Hematopoietic multipotent progenitor cell treated with erythropoietin and hydrocortisone succinate and interleukin-3 and kit ligand, for 15 days (in vitro differentiated cells): ENCODE results near the gene NYNRIN.

Experiments used
- DNase-seq: peaks from one replicate; pipeline ENCODE4 v3.0.0-alpha.2; 2015; ENCODE audit warnings: low spot score

Gene NYNRIN

DNA sequence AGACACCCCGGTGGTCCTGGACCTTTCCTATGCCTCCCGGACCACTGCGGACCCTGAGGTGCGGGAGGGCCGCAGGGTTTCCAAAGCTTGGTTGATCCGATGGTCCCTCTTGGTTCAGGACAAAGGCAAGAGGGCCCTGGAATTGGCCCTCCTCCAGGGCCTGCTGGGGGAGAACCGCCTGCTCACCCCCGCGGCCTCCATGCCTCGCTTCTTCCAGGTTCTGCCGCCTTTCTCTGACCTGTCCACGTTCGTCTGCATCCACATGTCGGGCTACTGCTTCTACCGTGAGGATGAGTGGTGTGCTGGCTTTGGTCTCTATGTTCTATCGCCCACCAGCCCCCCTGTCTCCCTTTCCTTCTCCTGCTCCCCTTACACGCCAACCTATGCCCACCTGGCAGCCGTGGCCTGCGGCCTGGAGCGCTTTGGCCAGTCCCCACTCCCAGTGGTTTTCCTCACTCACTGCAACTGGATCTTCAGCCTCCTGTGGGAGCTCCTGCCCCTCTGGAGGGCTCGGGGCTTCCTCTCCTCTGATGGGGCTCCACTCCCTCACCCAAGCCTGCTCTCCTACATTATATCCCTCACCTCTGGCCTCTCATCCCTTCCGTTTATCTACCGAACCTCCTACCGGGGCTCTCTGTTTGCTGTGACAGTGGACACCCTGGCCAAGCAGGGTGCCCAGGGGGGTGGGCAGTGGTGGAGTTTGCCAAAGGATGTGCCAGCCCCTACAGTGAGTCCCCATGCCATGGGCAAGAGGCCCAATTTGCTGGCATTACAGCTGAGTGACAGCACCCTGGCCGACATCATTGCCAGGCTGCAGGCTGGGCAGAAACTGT is 16.8 kb downstream of the NYNRIN start:
- DNase-seq = no peak

DNA sequence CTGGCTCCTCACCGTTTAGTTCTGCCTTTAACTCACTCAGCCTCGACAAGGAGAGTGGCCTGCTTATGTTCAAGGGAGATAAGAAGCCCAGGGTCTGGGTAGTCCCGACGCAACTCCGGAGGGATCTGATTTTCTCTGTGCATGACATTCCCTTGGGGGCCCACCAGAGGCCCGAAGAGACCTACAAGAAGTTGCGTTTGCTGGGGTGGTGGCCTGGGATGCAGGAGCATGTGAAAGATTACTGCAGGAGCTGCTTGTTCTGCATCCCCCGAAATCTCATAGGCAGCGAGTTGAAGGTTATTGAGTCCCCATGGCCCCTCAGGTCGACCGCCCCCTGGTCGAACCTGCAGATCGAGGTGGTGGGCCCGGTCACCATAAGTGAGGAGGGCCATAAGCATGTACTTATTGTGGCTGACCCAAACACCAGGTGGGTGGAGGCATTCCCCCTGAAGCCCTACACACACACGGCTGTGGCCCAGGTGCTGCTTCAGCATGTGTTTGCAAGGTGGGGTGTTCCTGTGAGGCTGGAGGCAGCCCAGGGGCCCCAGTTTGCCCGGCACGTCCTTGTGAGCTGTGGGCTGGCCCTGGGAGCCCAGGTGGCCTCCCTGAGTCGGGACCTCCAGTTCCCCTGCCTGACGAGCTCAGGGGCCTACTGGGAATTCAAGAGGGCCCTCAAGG is 17.6 kb downstream of the NYNRIN start:
- no peak for DNase-seq

DNA sequence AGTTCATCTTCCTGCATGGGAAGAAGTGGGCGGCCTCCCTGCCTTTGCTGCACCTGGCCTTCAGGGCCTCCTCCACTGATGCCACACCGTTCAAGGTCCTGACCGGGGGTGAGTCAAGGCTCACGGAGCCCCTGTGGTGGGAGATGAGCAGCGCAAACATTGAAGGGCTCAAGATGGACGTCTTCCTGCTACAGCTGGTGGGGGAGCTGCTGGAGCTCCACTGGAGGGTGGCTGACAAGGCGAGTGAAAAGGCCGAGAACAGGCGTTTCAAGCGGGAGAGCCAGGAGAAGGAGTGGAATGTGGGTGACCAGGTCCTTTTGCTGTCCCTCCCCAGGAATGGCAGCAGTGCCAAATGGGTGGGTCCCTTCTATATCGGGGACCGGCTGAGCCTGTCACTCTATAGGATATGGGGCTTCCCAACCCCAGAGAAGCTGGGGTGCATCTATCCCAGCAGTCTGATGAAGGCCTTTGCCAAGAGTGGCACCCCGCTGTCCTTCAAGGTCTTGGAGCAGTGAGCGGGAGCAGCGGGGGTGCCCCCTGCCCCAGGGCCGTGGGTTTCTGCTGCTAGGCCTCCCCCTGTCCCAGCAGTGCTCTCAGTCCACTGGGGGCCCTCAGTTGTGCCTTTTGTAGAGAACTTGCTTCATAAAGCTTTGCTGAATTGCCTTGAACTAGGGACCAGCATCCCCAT is 18.3 kb downstream of the NYNRIN start:
- no peak for DNase-seq

DNA sequence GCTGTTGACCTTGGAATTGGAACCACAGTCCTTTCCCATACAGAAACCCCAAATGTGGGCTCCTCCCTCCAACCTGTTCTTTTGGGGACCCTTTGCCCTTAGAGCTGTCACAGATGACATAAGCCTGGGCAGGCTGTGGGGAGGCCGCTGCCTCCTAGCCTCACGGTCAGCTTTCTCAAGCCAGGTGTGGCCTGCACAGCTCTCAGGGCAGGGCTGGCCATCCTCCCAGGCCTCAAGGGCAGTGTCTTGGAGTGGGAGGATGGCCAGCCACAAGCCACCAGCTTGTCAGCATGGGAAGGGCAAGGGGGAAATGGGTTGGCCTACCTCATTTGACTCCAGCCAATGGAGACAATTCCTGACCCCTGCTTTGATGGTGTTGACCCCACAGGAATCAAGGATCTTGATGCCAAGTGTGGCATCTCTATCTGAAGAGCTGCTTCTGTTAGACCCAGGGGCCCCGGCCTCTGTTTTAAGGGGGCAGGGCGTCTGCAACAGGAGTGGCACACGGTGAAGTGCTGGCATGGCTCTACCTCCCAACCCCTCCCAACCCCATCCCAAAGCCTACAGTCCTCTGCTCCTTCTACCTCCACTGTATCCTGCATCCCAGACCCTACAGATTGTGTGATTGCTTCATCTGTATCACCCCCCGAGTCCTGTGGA is 19.2 kb downstream of the NYNRIN start:
- no peak for DNase-seq

DNA sequence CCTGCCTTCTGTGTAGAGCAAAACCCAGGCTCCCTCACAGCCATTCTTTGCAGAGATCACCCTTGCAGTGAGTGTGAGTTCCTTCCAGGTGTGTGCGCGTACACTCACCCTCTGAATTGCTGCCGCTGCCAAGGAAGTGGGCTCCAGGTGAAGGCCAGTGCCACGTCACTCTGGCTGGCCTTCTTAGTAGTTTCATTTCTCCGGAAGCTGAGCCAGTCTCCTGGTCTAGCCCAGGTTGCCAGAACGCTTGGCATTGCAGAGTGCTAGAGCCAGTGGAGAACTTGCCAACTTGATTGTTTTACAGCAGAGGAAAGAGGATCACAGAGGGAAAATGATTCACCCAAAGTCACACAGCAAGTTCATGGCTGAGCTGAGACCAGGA is 19.7 kb downstream of the NYNRIN start:
- DNase-seq = no peak

DNA sequence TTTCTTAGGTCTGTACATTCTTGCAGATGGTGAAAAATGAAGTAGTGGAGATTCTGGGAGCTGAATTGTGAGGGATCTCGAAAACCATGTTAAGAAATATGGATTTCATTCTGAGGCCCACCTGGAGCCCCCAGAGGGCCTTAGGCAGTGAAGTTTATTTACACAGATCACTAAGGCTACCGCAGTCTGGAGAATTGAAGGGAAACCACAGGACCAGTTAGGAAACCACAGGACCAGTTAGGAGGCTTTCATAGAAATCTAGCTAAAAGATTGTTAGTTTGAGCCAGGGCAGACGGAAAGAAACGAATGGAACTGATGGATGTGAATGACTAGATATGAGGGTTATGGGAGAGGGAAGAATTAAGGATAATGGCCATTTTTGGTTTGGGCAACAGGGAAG is 23.5 kb downstream of the NYNRIN start:
- DNase-seq = no peak

DNA sequence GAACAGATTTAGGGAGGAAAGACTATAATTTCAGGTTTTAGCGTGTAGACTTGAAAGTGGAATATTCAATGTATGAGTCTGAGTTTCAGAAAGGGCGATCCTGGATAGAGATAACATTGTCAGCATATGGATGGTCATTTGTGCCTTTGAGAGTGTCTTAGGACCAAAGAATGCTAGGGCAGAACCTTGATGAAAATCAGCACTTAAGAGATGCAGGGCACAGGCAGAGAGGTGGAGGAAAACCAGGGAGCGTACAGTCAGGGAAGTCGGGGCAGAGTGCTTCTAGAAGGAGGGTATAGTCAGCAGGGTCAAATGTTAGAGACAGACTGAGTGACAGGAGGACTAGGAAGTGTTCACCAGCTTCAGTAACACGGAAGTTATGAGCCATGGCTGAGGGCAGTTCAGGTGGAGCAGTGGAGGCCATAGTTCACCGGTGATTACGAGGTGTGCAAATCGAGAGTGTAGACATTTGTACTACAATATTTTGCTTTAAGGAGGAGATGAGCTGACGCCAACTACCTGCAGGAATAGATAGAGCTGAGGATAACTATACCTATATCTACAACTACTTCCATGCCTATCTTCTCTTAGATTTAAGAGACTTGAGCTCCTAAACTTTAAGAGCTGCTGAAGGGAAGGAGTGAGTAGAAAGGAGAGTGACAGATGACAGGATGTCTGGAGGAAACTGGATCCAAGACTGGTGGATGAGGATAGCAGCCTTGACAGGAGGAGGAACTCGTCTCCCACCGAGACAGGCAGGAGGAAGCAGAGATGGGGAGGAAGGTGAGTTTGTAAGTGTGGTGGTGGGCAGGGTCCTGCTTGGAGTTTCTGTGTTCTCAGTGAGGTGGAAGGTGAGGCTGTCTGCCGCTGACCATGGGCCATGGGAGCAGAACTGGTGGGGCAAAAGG is 24.1 kb downstream of the NYNRIN start:
- no peak for DNase-seq

DNA sequence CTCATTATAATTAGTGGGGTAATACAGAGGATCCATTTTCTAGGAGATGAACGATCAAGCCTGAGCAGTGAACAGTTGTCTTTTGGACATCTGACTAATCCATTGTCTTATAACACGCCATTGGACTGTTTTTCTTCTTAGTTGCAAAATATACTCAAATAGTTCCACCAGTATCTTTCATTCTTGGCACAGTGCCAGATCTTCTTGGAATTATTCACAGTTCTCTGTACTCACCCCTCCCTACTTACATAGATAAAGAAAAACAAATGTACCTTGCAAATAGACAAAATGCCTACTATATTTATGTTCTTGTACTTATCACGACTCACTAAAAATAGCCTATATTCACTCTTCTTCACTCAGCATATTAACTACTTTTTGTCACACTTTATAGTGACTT is 26.9 kb downstream of the NYNRIN start:
- DNase-seq = peak; percentile 94

DNA sequence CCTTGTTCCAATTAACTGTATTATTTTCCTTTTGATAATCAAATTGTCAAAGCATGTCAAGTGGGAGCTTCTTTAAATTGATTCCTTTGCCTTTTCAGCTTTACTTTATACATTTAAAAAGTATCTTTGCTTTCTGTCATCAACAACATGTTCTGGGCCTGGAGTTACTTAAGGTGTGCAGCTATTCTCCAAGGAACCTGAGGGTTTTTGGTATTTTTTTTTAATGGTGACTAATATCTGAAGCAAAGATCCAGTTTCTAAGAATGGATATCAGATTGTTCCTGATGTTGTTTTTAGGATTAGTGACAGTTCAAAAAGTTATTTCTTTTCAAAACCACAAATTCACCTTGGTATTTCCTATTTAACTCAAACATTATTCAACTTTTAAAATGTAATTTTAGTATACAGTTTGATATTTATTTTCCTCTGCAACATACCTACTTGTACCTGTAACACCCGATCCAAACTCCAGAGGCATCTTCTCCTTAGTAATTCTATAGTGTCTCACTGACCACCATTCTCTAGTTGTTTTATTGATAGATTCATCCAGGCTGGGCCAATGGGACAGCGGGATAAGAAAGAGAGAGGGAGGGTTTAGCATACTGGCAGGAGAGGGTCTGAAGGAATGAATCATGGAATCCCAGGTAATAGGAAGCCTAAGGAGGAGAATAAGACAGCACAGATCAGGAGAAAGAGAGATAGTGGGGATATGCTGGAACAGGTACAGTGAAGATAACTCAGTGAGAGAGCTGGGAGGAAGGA is 27.5 kb downstream of the NYNRIN start:
- peak; percentile 21 for DNase-seq

DNA sequence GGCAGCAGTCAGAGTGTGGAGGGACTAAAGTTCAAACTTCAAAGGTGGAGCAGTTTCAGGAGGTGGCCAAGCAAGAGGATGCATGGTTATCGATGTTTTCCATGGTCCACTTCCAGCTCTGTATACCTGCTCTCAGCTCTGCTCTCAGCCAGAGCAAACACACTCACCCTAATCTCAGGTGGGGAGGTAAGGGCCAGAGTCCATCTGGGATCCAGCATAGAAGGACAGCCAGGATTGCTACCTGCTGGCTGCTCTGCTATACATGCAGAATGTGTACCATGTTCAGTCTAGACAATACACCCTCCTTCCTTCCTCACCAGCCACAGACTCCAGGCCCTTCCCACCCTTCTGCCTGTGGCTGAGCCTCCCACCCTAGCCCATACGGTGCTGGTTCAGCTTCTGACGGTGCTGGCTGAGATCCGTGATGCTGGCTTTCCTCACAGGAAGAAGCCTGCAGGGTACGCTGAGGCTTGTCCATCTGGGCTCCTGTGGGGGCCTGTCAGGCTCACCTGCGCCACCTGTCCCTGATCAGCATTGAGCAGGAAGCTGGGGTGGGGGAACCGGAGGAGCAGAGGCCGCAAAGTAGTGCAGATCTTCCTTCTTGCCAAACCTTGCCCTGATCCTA is 28.2 kb downstream of the NYNRIN start:
- DNase-seq = no peak

DNA sequence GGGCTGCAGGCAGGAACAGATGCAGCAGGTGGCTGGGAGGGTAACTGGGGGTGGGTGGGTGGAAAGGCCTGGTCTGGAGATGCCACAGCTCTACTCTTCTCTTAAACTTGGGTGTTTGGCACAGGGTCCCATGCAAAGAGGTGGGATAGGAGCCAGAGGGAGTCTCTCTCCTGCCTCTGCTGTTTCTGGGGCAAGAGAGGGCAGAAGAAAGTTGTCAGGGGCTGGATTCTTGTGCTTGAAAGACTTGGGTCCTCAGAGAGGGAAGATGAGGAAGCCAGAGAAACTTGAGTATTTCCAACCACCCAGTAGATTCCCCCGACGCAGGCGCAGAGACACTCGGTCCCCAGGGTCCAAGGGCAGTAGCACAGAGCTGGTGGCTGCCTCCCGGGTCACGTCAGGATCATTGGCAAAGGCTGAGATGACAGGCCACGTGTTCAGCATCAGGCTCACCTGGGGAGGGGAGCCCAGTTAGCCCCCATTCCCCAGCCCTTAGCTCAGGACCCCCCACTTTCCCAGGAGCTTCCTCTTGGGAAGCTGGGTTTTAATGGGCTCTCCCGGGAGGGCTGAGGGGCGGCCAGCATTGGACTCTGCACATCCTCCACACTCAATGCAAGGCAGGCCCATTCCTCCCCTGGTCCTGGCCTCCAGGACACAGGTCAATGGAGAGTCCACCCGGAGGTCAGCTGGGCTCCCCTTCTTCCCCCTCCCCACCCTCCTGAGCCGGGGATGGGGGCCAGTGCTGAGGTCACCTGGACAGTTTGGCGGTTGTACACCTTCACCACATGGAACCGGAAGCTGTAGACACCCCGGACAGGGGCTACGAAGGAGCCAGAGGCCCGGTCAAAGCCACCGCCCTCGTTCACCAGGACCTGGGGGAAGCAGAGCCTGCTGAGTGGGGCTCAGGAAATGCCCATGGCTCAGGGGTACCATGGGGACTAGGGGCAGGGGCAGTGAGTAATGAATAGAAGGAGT is 29.0 kb downstream of the NYNRIN start:
- DNase-seq = no peak

DNA sequence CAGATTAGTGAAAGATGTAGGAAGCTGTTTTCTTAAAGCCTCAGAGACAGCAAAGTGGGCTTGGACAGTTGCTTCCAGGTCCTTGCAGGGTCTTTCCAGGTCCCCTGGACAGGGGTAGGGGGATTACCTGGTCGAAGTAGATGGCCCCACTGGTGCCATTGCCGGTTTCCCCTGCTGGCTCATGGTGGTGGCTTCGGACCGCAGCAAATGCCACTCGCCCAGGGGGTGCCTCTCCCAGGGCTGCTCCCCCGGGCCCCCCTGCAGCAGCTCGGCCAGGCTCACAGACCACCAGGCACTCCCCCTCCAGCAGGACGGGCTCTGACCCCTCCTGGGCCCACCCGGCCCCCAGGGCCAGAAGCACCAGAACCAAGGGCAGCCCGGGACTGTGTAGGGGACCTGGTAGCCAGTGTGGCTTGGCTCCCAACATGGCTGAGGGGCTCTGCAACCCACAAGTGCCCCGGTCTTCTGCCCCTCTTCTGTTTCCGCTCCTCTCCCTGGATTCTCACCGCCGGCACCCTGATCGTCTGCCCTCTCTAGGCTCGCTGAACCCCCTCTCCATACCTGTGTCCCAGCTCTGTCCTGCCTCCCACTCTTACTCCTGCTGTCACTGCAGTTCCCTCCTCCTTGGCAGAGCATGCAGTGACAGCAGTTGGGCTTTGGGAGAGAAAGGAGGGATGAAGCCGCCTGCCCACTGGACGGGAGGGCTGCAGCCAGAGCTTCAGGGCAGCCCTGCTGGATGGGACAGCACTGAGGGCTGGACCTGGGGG is 30.0 kb downstream of the NYNRIN start:
- no peak for DNase-seq

DNA sequence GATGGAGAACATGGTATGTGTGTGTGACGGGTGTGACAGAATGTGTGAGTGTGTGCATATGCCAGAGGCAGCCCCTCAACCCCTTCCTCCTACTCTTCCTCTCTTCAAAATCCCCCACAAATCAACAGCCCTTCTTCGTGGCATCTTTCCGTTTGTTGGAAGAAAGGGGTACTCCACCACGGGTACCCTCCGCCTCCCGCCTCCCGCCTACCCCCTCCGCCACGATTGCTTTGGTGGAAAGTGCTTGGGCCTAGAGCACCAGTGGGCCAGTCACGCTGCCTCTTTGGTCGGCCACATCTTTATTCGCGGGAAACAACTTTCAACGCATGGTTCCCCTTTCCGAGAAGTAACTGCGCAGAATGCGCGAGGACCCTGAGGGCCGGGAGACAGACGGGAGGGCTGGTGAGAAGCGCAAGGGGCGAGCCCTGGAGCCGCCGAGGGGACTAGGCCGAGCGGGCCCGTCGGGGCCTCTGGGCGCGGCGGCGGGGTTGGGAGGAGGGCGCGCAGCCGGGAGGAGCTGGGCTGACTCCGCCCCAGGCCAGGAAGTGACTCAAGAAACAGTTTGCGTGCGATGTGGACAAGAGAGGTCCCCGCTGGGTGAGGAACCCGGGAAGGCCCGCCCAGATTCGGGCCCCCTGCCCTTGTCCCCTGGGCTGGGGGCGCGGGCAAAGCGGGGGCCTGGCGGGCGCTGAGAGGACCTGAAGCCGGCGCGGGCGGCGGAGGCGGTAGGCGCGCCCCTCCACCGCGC is 30.8 kb downstream of the NYNRIN start, which contains the start of the genes CBLN3 and KHNYN:
TSS of gene CBLN3 (minus strand) at position 274 of the 748 bp plus-strand sequence. CDS start 614 bp downstream, outside the sequence.
TSS of gene KHNYN (plus strand) at position 560 of the 748 bp plus-strand sequence. CDS start 777 bp downstream, outside the sequence.
- peak; percentile 92 for DNase-seq

DNA sequence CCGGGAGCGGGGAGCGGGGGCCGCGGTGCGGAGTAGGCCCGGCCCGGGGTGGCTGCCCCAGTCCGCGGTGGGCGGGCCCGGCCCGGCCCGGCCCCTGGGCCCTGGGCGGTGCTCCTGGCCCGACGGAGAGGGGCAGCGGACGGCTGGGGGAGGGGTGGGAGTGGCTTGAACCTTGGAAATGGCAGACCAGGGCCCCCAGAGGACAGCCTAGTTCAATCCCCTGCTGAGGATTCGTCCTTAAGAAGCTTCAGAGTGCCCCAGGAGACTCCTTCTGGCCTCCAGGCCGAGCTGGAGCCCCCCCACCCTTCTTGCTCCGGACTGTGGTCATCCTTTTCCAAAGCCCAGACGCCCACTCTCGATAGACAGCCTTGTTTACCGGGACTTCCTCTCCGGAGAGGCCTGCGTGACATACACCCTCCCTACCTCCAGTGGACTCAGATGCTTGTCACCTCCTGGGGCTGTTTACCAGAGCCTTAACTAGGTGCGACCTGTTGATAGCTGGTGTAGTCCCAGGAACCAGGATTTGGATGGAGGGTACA is 31.4 kb downstream of the NYNRIN start:
- peak; percentile 73 for DNase-seq

DNA sequence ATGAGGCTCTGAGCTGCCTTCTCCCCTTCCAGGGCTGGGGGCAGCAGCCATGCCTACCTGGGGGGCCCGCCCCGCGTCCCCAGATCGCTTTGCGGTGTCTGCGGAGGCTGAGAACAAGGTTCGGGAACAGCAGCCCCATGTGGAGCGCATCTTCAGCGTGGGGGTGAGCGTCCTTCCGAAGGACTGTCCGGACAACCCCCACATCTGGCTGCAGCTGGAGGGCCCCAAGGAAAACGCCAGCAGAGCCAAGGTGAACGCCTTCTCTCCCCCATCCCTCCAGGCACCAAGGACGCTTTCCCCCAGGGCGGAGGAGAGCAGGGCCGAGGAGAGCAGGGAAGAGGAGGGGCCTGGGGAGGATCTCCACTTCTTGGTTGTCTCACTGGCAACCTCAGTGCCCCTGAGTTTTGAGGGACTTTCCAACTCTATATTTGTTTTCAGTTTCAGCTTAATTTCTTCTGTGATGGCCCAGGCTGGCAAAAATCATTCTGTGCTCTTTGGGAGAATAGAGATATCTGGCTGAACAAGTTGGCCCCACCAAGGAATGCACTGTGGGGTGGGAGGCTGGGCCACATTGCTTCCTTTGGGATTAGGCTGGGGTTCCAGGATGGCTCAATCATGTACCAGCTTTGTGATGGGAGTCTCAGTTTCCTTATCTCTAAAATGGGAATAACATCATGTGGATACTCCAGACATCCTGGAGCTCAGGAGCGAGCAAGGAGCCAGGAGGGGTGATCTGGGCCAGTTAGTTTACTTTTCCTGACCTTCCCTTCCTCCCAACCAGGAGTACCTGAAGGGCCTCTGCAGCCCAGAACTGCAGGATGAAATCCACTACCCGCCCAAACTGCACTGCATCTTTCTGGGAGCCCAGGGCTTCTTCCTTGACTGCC is 32.1 kb downstream of the NYNRIN start:
- DNase-seq = peak; percentile 57
